ENCODE results near the gene RAB6B.

DNA sequence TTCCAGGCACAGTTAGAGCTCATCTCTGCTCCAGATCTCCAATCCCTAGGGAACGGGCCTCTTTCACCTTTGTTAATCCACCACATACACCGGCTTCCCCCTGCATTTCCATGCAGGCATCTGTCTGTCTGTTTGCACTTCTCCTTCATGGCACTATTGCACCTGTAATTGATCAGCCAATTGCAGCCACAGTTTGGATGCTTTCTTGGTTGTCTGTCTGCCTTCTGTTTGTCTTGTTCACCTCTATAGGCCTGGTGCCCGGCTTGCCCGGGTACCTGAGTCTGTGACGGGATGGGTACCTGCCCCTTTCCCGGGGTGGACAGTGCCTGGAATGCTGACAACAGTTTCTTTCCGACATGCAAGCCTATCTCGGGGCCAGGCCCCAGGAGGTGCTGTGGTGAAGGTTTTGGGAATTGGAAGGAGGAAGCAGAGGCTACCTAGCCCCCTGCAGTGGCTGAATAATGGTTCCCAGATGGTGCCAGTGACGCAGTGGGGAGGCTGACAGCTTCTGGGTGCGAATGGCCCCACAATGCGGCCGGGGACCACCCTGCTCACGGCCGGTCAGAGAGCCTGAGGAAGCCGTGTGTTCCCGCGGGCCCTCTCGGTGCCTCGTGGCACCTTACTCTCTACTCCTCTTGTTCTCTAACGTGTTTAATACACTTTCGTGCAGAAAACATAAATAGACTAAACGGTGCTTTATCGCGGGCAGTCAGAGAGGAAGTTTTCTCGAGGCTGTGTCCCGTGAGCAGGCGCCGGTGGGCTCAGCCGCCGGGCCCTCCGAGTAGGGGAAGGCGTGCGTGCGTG is 31.3 kb upstream of the RAB6B start:
- TF ChIP-seq, protein P1, sequence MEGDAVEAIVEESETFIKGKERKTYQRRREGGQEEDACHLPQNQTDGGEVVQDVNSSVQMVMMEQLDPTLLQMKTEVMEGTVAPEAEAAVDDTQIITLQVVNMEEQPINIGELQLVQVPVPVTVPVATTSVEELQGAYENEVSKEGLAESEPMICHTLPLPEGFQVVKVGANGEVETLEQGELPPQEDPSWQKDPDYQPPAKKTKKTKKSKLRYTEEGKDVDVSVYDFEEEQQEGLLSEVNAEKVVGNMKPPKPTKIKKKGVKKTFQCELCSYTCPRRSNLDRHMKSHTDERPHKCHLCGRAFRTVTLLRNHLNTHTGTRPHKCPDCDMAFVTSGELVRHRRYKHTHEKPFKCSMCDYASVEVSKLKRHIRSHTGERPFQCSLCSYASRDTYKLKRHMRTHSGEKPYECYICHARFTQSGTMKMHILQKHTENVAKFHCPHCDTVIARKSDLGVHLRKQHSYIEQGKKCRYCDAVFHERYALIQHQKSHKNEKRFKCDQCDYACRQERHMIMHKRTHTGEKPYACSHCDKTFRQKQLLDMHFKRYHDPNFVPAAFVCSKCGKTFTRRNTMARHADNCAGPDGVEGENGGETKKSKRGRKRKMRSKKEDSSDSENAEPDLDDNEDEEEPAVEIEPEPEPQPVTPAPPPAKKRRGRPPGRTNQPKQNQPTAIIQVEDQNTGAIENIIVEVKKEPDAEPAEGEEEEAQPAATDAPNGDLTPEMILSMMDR (IDR thresholded peaks at IDR 0.05): no peak
- TF ChIP-seq POLR2A (IDR thresholded peaks at IDR 0.05): no peak
